Caco-2 (cell line): ENCODE measurements around the gene DIAPH3. TPM values are rescaled to one million over a fixed set of nuclear protein-coding genes. Genes with fewer than 3 reads are reported as not detected.
"Not testable (repeated sequence)": the region's sequence is repeated elsewhere in the genome, so short reads cannot be mapped to it uniquely, and the experiment has no call there.

Experiments used
- BruUV-seq: library from RNA; stranded (reverse); fragments of 400-500 nt; replicated peaks from 2 replicates; lab custom pipeline; 2021; lab: Mats Ljungman, UMichigan
- CTCF ChIA-PET: fragments of 300-600 bp; sonication (Branson Sonifier 250); formaldehyde crosslinking; loops from one replicate; lab custom pipeline; 2022; ENCODE audit warnings: antibody characterized with exemption; lab: Charles Lee
- POLR2A ChIA-PET: fragments of 300-600 bp; sonication (Branson Sonifier 250); formaldehyde crosslinking; loops from one replicate; lab custom pipeline; 2022; ENCODE audit warnings: antibody characterized with exemption; lab: Charles Lee
- DNase-seq, 2 experiments: peaks; one replicate each; pipeline versions ENCODE4 v3.0.0 to v3.0.0-alpha.2; 2020 to 2022
- H3K27me3 ChIP-seq: replicated peaks from 2 replicates; pipeline ENCODE4 v1.6.0; 2011; ENCODE audit warnings: low read length; ENCODE audit not compliant: control insufficient read depth, insufficient read depth
- H3K36me3 ChIP-seq: 2 replicates; pipeline ENCODE4 v1.5.1; 2011; ENCODE audit warnings: low read length; ENCODE audit not compliant: control insufficient read depth, insufficient read depth
- H3K4me1 ChIP-seq: fragments of 250-450 bp; sonication (Bioruptor Pico); 2 replicates; pipeline ENCODE4 v1.5.1; 2020; ENCODE audit warnings: mild to moderate bottlenecking
- H3K4me3 ChIP-seq: 2 replicates; pipeline ENCODE4 v1.5.1; 2011; ENCODE audit warnings: low read depth, mild to moderate bottlenecking, control low read depth, low read length
- H3K9me3 ChIP-seq: fragments of 250-450 bp; sonication (Bioruptor Pico); 2 replicates; pipeline ENCODE4 v1.5.1; 2020; ENCODE audit warnings: mild to moderate bottlenecking, moderate library complexity
- H3K27ac Mint-ChIP-seq: one replicate; pipeline ENCODE4 v1.8.0; 2022; ENCODE audit warnings: mixed read lengths; ENCODE audit not compliant: unreplicated experiment
- H3K27me3 Mint-ChIP-seq: one replicate; pipeline ENCODE4 v1.8.0; 2022; ENCODE audit warnings: mixed read lengths; ENCODE audit not compliant: insufficient read depth, unreplicated experiment
- H3K36me3 Mint-ChIP-seq: one replicate; pipeline ENCODE4 v1.8.0; 2022; ENCODE audit warnings: mild to moderate bottlenecking, mixed read lengths; ENCODE audit not compliant: insufficient read depth, unreplicated experiment
- H3K4me1 Mint-ChIP-seq: one replicate; pipeline ENCODE4 v1.8.0; 2022; ENCODE audit warnings: low read depth, mixed read lengths; ENCODE audit not compliant: unreplicated experiment
- H3K4me3 Mint-ChIP-seq: one replicate; pipeline ENCODE4 v1.8.0; 2022; ENCODE audit warnings: mild to moderate bottlenecking, moderate library complexity, mixed read lengths; ENCODE audit not compliant: unreplicated experiment
- H3K9me3 Mint-ChIP-seq: one replicate; pipeline ENCODE4 v1.8.0; 2022; ENCODE audit warnings: mixed read lengths; ENCODE audit not compliant: unreplicated experiment
- CTCF ChIP-seq, 2 experiments: fragments of 200-600 bp in 1 of 2; IDR thresholded peaks; 1 replicate in 1 of 2; 2 replicates in 1 of 2; pipeline versions ENCODE4 v1.5.1 to v1.8.0; 2011 to 2022; ENCODE audit warnings: antibody characterized with exemption in 1 of 2, control low read depth in 1 of 2, inconsistent platforms in 1 of 2, low read depth in 1 of 2, low read length in 1 of 2, mild to moderate bottlenecking in 1 of 2, moderate library complexity in 1 of 2; ENCODE audit not compliant: insufficient read depth in 1 of 2, severe bottlenecking in 1 of 2, unreplicated experiment in 1 of 2
- intact Hi-C: fragments of 100-400 bp; cut with micrococcal nuclease; formaldehyde crosslinking; loops from one replicate; pipeline ENCODE4 v1.10.0; 2022; ENCODE audit not compliant: unreplicated experiment
- total RNA-seq: library from RNA; stranded (reverse); gene quantifications from 2 replicates; pipeline ENCODE4 v1.2.3, GENCODE V29; 2022

DIAPH3 gene
- total RNA-seq, 1 experiment from 2014 or later = 60.6 TPM

DNA sequence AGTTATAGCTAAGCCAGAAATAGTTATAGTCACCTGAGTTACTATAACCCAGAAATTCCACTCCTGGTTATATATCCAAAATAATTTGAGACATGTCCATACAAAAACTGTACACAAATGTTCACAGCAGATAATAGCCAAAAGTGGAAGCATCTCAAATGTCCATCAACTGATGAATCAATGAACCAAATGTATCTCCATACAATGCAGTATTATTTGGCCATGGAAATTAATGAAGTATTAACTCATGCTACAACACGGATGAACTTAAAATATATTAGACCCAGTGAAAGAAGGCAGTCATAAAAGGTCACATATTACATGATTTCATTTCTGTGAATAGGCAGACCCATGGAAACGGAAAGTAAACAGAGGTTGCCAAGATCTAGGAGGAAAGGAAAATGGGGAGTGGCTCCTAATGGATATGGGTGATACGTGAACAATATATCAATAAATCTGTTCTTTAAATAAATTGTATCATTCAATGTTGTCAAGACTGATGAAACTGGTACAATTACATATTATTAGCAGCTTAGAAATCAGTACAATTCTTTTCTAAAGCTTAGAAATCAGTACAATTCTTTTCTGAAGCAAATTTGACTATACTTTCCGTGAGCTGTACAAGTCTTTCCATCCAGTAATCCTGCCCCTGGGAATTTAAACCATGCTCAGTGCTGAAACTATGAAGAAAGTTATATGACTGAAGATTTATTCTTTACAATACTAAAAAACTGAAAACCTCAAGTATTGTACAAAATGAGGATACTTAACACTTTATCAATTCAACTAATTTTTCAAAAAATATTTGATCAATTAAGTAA lies 47.0 kb upstream of the DIAPH3 start:
- Mint-ChIP-seq H3K4me1 (peaks cover 7% of the 10 kb centered on the region), H3K27me3 (no peaks in the 10 kb centered on the region), H3K36me3 (no peaks in the 10 kb centered on the region), H3K4me3 (no peak overlapping the region), H3K27ac (no peak overlapping the region), H3K9me3 (no peaks in the 10 kb centered on the region)
- Histone ChIP-seq H3K4me1 (no peaks in the 10 kb centered on the region), H3K4me3 (no peak overlapping the region), H3K9me3 (no peaks in the 10 kb centered on the region), H3K27me3 (no peaks in the 10 kb centered on the region), H3K36me3 (no peaks in the 10 kb centered on the region)
- DNase-seq = no peak
- no TSS peak for BruUV-seq
- ChIA-PET CTCF (no interaction called here), POLR2A (no interaction called here)
- TF ChIP-seq CTCF (IDR thresholded peaks at IDR 0.05; ENCODE audit: insufficient read depth in 1 of 2, low read depth in 1 of 2, low read length in 1 of 2, severe bottlenecking in 1 of 2, unreplicated experiment in 1 of 2) = no peak
- intact Hi-C loops = no loop called here

- not testable (repeated sequence) for BruUV-seq
These were observed 41.8 kb upstream of the DIAPH3 start for GRCh38 chr13:60205499-60205898.

DNA sequence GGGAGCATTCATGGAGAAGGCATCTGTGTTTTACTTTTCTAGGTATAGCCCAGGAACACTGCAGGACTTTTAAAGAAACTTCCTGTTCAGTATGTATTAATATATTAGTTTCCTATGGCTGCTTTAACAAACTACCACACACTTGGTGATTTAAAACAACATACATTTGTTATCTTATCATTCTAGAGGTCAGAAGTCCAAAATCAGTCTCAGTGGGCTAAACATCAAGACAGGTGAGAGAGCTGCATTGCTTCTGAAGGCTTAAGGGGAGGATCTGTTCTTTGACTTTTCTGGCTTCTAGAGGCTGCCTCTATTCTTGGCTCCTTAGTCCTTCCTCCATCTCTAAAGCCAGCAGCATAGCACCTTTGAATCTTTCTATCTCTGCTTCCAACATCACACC lies 37.6 kb upstream of the DIAPH3 start:
- Mint-ChIP-seq H3K27ac (no peak overlapping the region), H3K4me3 (no peak overlapping the region), H3K4me1 (peaks cover 15% of the 10 kb centered on the region), H3K27me3 (no peaks in the 10 kb centered on the region), H3K9me3 (no peaks in the 10 kb centered on the region), H3K36me3 (no peaks in the 10 kb centered on the region)
- no peak for DNase-seq
- ChIA-PET POLR2A (interaction anchor here (0.6 kb wide), 1 partner anchor 1224 kb away, joined by 7 read pairs; no protein-coding TSS in a partner anchor), CTCF (no interaction called here)
- intact Hi-C loops = loop anchor here (2.0 kb wide), 1 partner anchor 36 kb away; no protein-coding TSS in a partner anchor
- H3K36me3 ChIP-seq = no peaks in the 10 kb centered on the region
- no peak overlapping the region for H3K4me3 ChIP-seq
- H3K27me3 ChIP-seq = no peaks in the 10 kb centered on the region
- no peaks in the 10 kb centered on the region for H3K9me3 ChIP-seq
- peaks cover 15% of the 10 kb centered on the region for H3K4me1 ChIP-seq
- no peak for TF ChIP-seq CTCF (IDR thresholded peaks at IDR 0.05; ENCODE audit: insufficient read depth in 1 of 2, low read depth in 1 of 2, low read length in 1 of 2, severe bottlenecking in 1 of 2, unreplicated experiment in 1 of 2)
- no TSS peak for BruUV-seq

More at GRCh38 chr13:60205499-60205898, 41.8 kb upstream of the DIAPH3 start:
- H3K9me3 Mint-ChIP-seq, H3K4me3 Mint-ChIP-seq, POLR2A ChIA-PET, CTCF ChIA-PET, H3K27me3 Mint-ChIP-seq, H3K27ac Mint-ChIP-seq, intact Hi-C loops, H3K36me3 ChIP-seq, H3K27me3 ChIP-seq, H3K4me3 ChIP-seq, H3K9me3 ChIP-seq, H3K36me3 Mint-ChIP-seq, DNase-seq: not testable (repeated sequence)
- peaks cover 15% of the 10 kb centered on the region for H3K4me1 ChIP-seq
- H3K4me1 Mint-ChIP-seq = peaks cover 15% of the 10 kb centered on the region

DNA sequence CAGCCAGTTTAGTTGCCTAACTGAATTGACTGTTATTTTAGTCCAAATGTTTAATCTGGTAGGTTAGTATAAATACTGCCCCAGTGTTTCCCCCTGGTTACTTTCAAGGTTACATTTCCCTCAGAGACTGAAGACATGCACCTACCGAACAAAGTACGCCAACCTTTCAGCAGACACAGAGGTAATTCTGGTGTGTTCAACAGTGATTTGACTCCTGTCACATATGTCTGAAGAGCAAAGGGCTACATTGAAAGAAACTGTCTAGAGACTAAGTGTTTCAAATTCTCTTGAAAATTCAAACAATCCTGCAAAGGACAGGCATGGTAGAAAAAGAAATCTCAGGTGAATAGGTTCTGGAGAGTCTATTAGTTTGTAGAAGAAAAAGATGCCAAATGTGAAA lies 32.2 kb upstream of the DIAPH3 start:
- H3K36me3 Mint-ChIP-seq, H3K4me3 Mint-ChIP-seq, H3K27ac Mint-ChIP-seq, DNase-seq, H3K27me3 ChIP-seq, BruUV-seq, H3K4me1 Mint-ChIP-seq, H3K4me1 ChIP-seq, H3K27me3 Mint-ChIP-seq, CTCF ChIA-PET, H3K9me3 ChIP-seq, H3K36me3 ChIP-seq, intact Hi-C loops, POLR2A ChIA-PET, H3K9me3 Mint-ChIP-seq, H3K4me3 ChIP-seq: not testable (repeated sequence)
